Neural progenitor cell (in vitro differentiated cells): Measurements from ENCODE around the gene MACROH2A1. TPM values are rescaled to one million over a fixed set of nuclear protein-coding genes. Genes with fewer than 3 reads are reported as not detected.

ENCODE experiments used
- DNase-seq: peaks from one replicate; pipeline ENCODE4 v3.0.0-alpha.2; 2016; ENCODE audit warnings: low spot score
- H2AFZ ChIP-seq: fragments of 200-600 bp; sonication (generic); replicated peaks from 2 replicates; pipeline ENCODE4 v1.6.1; 2016; ENCODE audit warnings: antibody characterized with exemption
- H3F3A ChIP-seq: fragments of 200-600 bp; sonication (generic); 2 replicates; pipeline ENCODE4 v1.6.1; 2016; ENCODE audit warnings: antibody characterized with exemption, low read depth
- H3K27ac ChIP-seq: fragments of 200-600 bp; sonication (generic); 2 replicates; pipeline ENCODE4 v1.5.1; 2016; ENCODE audit warnings: mild to moderate bottlenecking
- H3K27me3 ChIP-seq: fragments of 200-600 bp; sonication (generic); 2 replicates; pipeline ENCODE4 v1.6.1; 2016; ENCODE audit warnings: mild to moderate bottlenecking, moderate library complexity
- H3K36me3 ChIP-seq: fragments of 200-600 bp; sonication (generic); 2 replicates; pipeline ENCODE4 v1.5.1; 2016
- H3K4me1 ChIP-seq: fragments of 200-600 bp; sonication (generic); 2 replicates; pipeline ENCODE4 v1.6.1; 2016; ENCODE audit warnings: mixed run types
- H3K4me2 ChIP-seq: fragments of 200-600 bp; sonication (generic); 2 replicates; pipeline ENCODE4 v1.6.1; 2016
- H3K4me3 ChIP-seq: fragments of 200-600 bp; sonication (generic); 2 replicates; pipeline ENCODE4 v1.5.1; 2016
- H3K79me2 ChIP-seq: fragments of 200-600 bp; sonication (generic); 2 replicates; pipeline ENCODE4 v1.6.1; 2016; ENCODE audit warnings: low read depth
- H3K9ac ChIP-seq: fragments of 200-600 bp; sonication (generic); 2 replicates; pipeline ENCODE4 v1.6.1; 2016
- H3K9me3 ChIP-seq: fragments of 200-600 bp; sonication (generic); 2 replicates; pipeline ENCODE4 v1.5.1; 2016; ENCODE audit warnings: low read depth
- H4K20me1 ChIP-seq: fragments of 200-600 bp; sonication (generic); 2 replicates; pipeline ENCODE4 v1.6.1; 2016; ENCODE audit warnings: low read depth
- H3K27ac Mint-ChIP-seq: 3 replicates; pipeline ENCODE4 v1.8.0; 2021; ENCODE audit warnings: mixed read lengths
- H3K27me3 Mint-ChIP-seq: 2 replicates; pipeline ENCODE4 v1.8.0; 2022; ENCODE audit warnings: low read depth, mild to moderate bottlenecking, inconsistent platforms, moderate library complexity, mixed read lengths; ENCODE audit not compliant: insufficient read depth
- H3K36me3 Mint-ChIP-seq: 3 replicates; pipeline ENCODE4 v1.8.0; 2021; ENCODE audit warnings: mixed read lengths
- H3K4me1 Mint-ChIP-seq: 3 replicates; pipeline ENCODE4 v1.8.0; 2021; ENCODE audit warnings: mixed read lengths
- H3K4me3 Mint-ChIP-seq: 3 replicates; pipeline ENCODE4 v1.8.0; 2021; ENCODE audit warnings: mild to moderate bottlenecking, moderate library complexity, mixed read lengths
- H3K9me3 Mint-ChIP-seq: 3 replicates; pipeline ENCODE4 v1.8.0; 2020; ENCODE audit warnings: mixed read lengths
- CTCF ChIP-seq: fragments of 200-600 bp; sonication (generic); IDR thresholded peaks from 2 replicates; pipeline ENCODE4 v1.5.1; 2017; ENCODE audit warnings: antibody characterized with exemption, mild to moderate bottlenecking
- EZH2 ChIP-seq: fragments of 200-600 bp; sonication (generic); IDR thresholded peaks from 2 replicates; pipeline ENCODE4 v1.6.1; 2017; ENCODE audit warnings: antibody characterized with exemption, mild to moderate bottlenecking, moderate library complexity
- EZH2phosphoT487 ChIP-seq: fragments of 200-600 bp; sonication (generic); IDR thresholded peaks from 2 replicates; pipeline ENCODE4 v1.6.1; 2017; ENCODE audit warnings: antibody characterized with exemption
- total RNA-seq: library from RNA; depleted of rRNA; stranded (reverse); fragments of >200 nt; gene quantifications from 2 replicates; pipeline ENCODE4 v1.2.3, GENCODE V29; 2015; ENCODE audit warnings: low replicate concordance

MACROH2A1 gene
- total RNA-seq, 1 donor from 2014 or later: 179 TPM

DNA sequence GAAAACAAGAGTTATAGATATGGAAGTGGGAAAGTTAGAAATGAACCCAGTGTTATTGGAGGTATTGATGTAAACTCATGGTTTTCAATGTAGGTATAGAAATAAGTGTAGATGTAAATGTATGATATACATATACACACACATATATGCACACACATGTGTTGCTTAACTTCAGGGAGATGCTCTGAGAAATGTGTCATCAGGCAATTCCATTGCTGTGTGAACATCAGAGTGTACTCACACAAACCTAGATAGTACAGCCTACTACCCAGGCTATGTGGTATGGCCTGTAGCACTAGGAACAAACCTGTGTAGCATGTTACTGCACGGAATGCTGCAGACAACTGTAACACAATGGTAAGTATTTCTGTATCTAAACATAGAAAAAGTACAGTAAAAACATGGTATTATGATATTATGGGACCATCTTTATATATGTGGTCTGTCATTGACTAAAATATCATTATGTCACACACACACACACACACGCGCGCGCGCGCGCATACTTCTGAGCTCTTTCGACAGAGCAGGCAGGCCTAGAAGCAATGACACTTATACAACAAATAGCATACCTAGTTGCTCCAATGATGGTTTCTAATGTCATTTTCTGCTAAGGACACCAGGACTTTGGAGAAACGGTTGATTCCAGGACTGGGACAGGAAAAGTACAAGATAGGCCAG, 86.6 kb downstream of the MACROH2A1 start:
- Mint-ChIP-seq H3K27me3 (peaks cover 11% of the 10 kb centered on the region), H3K36me3 (no peaks in the 10 kb centered on the region), H3K27ac (no peak overlapping the region), H3K9me3 (no peaks in the 10 kb centered on the region), H3K4me1 (peaks cover 16% of the 10 kb centered on the region), H3K4me3 (no peak overlapping the region)
- DNase-seq: no peak
- H3K4me1 ChIP-seq: peaks cover 7% of the 10 kb centered on the region
- peaks cover 12% of the 10 kb centered on the region for H3K27me3 ChIP-seq
- H3F3A ChIP-seq: no peaks in the 10 kb centered on the region
- no peak overlapping the region for H2AFZ ChIP-seq
- no peak overlapping the region for H3K4me2 ChIP-seq
- H4K20me1 ChIP-seq: no peaks in the 10 kb centered on the region
- H3K4me3 ChIP-seq: no peak overlapping the region
- no peak overlapping the region for H3K27ac ChIP-seq
- TF ChIP-seq EZH2 (no peak), EZH2phosphoT487 (no peak), CTCF (no peak)
- H3K9me3 ChIP-seq: no peaks in the 10 kb centered on the region
- no peak overlapping the region for H3K9ac ChIP-seq
- no peaks in the 10 kb centered on the region for H3K36me3 ChIP-seq
- H3K79me2 ChIP-seq: no peaks in the 10 kb centered on the region

DNA sequence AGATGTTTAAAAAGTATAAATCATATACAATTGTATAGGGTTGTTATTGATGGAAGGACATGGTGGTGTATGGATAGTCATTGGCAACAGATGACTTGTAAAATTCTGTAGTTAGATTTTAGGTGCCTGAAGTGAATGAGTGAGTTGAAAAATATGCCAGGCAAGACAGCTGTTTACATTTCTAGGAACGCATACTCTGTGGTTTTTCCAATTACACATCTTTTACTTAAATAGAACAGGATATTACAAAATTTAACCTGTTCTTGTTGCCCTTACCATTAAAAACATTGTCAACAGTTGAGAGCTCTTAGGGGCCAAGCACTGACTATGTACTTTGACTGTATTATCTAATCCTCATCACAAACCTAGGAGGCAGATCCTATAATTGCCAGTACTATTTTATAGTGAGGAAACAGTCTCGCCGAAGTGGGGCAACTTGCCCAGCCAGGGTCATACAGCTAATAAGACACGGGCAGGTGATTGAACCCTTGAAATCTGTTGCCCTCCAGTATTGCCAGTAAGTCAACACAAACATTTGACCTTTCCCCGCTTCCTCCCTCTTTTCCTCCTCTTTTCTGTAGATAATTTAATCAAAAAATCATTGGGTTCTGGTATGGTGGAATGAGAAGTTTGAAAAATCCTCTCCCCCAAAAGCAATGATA, 88.6 kb downstream of the MACROH2A1 start:
- Histone ChIP-seq H3K36me3 (no peaks in the 10 kb centered on the region), H3K27me3 (peaks cover 12% of the 10 kb centered on the region), H3K4me1 (peaks cover 15% of the 10 kb centered on the region), H3K9ac (no peak overlapping the region), H3K9me3 (no peaks in the 10 kb centered on the region), H2AFZ (no peak overlapping the region), H3F3A (no peaks in the 10 kb centered on the region), H3K4me3 (no peak overlapping the region), H3K4me2 (no peak overlapping the region), H3K79me2 (no peaks in the 10 kb centered on the region), H3K27ac (no peak overlapping the region), H4K20me1 (no peaks in the 10 kb centered on the region)
- no peak for DNase-seq
- H3K36me3 Mint-ChIP-seq: no peaks in the 10 kb centered on the region
- H3K4me1 Mint-ChIP-seq: peaks cover 29% of the 10 kb centered on the region
- no peak for TF ChIP-seq EZH2
- no peak for TF ChIP-seq EZH2phosphoT487
- TF ChIP-seq CTCF: no peak
- H3K4me3 Mint-ChIP-seq: no peak overlapping the region
- H3K9me3 Mint-ChIP-seq: no peaks in the 10 kb centered on the region
- H3K27me3 Mint-ChIP-seq: peaks cover 11% of the 10 kb centered on the region
- no peak overlapping the region for H3K27ac Mint-ChIP-seq

GRCh38 chr5:135309391-135310327, 89.4 kb downstream of the MACROH2A1 start:
- DNase-seq: no peak
- H3K36me3 Mint-ChIP-seq: no peaks in the 10 kb centered on the region
- Histone ChIP-seq H3K4me1 (peaks cover 15% of the 10 kb centered on the region), H3K9me3 (no peaks in the 10 kb centered on the region), H3K79me2 (no peaks in the 10 kb centered on the region), H3K4me3 (no peak overlapping the region), H3K9ac (no peak overlapping the region), H3K4me2 (no peak overlapping the region), H4K20me1 (no peaks in the 10 kb centered on the region), H3F3A (no peaks in the 10 kb centered on the region), H3K36me3 (no peaks in the 10 kb centered on the region), H3K27me3 (peaks cover 12% of the 10 kb centered on the region), H3K27ac (no peak overlapping the region), H2AFZ (no peak overlapping the region)
- H3K4me3 Mint-ChIP-seq: no peak overlapping the region
- peaks cover 14% of the 10 kb centered on the region for H3K27me3 Mint-ChIP-seq
- H3K4me1 Mint-ChIP-seq: peaks cover 36% of the 10 kb centered on the region
- no peak for TF ChIP-seq EZH2phosphoT487
- TF ChIP-seq CTCF: no peak
- no peak for TF ChIP-seq EZH2
- H3K27ac Mint-ChIP-seq: no peak overlapping the region
- H3K9me3 Mint-ChIP-seq: no peaks in the 10 kb centered on the region
